Stimulated activated CD8-positive, alpha-beta memory T cell treated with anti-CD3 and anti-CD28 coated beads, Interleukin-2, amount 100 ng/mL, for 48 hours (primary cell): ENCODE measurements around the gene SIPA1L3.

ENCODE experiments used
- DNase-seq, 2 donors: peaks; one replicate each; pipeline ENCODE4 v3.0.0-alpha.2; 2020; ENCODE audit warnings: low read depth in 2 of 2

The SIPA1L3 gene

DNA sequence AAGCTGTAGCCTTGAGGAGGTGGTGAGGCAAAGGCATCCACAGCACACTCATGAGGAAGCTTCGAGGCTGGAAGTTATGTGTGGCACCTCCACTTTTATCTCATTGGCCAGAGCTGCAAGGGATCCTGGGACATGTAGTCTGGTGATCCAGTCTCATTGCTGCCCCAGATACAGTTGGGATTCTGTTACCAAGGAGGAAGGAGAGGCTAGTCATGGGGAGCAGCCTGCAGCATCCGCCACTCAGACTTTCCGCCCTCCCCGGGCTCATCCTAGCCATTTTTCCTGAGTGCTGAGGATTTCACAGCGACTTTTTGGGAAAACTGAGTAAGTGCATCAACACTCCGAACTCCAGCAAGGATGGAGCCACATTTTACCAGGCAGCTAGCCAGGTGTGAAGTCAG lies 242.7 kb downstream of the SIPA1L3 start:
- no peak for DNase-seq

DNA sequence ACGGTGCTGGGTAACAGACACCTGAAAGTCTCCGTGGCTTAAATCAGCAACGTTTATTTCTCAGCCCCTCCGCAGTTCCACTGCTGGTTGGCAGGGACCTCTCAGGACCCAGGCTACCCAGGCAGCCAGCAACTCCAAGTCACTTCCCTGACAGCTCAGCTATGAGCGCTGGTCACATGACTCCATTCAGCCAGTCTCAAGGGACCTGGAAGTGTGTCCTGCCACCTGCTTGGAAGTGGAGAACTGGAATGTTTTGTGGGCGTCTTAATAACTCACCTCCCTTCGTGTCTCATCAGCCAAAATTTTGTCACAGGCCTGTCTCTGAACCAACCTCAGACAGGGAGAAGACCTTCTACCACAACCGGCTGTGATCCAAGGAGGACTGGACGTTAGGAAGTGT lies 244.2 kb downstream of the SIPA1L3 start:
- DNase-seq: no peak

DNA sequence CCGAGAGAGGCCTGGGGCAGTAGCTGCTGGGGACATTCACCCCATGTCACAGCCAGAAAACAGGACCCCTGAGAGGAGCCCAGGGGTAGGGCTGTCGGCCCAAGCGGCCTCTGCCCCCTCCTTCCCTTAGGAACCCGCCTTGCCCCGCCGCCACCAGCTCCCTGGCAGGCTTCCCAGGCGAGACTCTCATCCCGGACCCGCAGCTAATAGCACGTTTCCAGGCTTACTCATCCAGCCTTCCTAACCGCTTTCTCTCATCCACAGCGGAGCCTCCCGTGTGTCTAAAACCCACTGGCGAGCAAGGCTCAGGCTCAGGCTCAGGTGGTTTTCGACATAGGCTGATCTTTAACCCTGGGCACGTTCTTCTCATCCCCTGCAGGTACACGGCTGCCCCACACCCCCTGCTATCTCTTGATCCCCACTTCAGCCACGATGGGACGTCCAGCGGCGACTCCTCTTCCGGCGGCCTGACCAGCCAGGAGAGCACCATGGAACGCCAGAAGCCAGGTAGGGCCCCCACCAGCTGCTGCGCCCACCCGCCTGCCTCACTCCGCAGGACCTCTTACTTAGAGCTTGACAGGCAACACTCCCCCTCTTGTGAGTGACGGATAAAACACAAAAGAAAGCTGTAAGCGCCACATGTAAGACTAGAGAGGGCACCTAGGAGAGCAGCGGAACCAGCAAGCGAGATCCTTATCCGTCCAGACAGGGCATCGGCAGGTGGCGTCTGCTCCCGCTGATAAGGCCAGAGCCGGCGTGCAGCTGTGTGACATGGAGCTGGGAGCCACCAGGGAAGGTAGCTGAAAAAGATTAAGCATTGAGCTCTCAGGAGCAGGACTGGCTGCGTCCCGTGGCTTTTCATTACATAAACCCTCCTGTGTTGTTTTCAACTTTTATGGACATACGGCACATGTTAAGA lies 245.7 kb downstream of the SIPA1L3 start:
- DNase-seq: no peak

DNA sequence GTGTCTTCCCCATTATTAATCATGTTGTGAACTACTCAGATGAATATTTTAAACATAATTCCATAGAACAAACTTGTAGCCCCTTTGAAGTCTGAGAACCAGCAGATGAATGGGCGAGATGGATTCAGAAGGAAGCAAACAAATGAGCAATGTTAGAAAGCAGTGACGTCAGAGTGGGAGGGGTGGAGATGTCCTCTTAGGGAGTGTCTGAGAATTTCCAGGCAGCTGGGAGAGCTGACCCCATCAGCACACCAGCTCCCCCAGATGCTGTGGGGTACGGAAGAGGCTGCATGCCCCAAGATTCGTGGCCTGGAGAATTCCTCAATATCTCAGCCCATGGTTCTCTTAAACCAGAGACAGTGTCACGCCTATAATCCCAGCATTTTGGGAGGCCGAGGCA lies 248.4 kb downstream of the SIPA1L3 start:
- DNase-seq: no peak

DNA sequence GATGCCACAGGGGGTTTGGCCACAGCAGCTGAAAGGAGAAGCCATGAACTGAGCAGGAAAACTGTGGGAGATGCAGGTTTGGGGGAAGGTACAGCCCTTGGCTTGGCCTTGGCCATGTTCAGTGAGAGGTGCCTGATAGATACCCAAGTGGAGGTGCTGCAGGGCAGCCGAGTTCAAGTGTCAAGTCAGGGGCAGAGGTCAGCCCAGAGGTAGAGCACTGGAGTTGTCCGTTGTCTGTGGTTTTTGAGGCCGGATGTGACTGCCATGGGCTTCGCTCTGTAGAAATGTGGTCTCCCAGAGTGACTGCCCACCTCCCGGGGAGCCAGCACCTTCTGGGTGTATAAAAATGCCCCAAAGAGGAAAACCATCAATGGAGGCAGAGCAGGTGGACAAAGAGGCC lies 251.7 kb downstream of the SIPA1L3 start:
- DNase-seq: no peak

DNA sequence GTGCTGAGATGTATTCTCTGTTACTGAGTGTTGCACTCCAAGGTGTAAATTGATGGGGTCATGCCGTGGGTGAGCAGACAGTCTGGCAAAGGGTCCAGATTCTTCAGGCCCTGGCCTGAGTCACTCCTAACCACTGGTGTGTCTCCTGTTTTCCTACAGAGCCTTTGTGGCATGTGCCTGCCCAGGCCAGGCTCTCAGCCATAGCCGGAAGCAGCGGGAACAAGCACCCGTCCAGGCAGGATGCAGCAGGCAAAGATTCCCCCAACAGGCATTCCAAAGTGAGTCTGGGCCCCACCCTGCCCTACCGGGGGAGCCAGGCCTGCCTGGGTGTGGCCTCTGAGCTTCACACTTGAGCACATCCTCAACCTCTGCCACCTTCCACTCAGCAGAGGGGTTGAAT lies 255.1 kb downstream of the SIPA1L3 start:
- no peak for DNase-seq

DNA sequence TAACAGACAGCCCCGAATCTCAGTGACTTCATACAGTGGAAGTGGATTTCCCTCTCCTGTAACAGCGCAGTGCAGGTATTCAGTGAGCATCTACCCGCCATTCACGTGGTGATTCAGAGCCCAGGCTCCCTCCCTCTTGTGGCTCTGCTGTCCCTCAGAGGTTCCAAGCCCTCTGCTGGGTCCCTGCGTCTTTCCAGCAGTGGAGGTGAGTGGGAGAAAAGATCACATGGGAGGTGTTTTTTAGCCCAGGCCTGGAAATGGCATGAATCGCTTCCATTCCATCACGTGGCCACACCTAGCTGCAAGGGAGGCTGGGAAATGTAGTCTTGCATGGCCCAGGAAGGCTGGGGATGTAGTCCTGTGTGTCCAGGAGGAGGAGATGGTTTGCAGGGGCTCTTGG lies 255.6 kb downstream of the SIPA1L3 start:
- no peak for DNase-seq

DNA sequence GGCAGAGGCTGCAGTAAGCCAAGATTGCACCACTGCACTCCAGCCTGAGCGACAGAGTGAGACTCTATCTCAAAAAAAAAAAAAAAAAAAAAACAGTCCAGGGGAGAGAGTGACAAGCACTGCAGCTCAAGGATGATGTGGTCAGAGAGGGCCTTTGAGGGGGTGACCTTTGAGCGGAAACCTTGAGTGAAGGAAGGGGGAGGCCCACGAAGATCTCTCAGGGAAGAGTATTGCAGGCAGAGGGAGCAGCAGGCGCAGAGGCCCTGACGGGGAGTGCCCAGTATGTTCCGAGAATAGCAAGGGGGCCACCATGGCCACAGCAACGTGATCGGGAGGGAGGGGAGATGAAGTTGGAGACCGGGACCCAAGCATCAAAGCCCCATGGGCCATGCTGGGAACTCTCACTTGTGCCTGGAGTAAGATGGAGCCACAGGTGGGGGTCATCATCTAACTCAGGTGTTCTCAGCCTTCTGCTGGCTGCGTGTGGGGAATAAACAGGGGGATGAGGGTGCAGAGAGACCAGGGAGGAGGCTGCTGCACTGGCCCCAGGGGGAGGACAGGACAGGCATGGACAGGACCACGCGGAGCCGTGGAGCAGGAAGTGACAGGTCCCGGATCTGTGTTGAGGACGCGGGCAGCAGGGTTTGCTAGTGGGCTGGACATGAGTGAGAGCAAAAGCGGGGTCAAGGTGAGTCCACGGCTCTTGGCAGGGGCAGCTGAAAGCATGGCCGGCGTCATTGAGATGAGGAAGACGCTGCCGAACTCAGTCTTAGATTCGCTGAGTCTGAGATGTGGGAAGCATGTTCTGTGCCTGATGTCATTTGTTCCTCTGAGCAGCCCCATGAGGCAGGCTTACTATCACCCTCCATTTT lies 256.6 kb downstream of the SIPA1L3 start:
- no peak for DNase-seq

DNA sequence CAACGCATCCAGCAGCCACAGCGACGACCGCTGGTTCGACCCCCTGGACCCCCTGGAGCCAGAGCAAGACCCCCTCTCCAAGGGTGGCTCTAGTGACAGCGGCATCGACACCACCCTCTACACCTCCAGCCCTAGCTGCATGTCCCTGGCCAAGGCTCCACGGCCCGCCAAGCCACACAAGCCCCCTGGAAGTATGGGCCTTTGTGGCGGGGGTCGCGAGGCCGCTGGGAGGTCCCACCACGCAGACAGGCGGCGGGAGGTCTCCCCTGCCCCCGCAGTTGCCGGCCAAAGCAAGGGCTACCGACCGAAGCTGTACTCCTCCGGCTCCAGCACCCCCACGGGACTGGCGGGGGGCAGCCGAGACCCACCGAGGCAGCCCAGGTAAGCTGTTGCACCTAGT lies 257.5 kb downstream of the SIPA1L3 start:
- DNase-seq: no peak

DNA sequence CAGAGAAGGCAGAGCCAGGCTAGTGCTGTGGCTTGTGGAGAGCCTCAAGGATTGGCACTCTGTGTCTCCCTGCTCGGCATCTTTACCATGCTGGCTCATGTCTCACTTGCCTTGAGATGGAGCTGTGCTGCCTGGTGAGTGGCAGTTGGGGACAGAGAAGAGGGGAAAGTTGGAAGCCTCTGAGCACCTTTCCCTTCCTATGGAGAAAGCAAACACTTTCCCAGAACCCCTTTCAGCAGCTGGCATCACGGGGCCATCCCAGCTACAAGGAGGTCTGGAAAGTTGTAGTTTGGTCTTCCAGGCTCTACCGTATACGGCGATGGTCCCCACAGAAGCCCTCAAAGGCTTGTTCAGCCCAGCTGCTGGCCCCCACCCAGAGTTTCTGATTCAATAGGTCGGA lies 258.3 kb downstream of the SIPA1L3 start:
- DNase-seq: no peak

DNA sequence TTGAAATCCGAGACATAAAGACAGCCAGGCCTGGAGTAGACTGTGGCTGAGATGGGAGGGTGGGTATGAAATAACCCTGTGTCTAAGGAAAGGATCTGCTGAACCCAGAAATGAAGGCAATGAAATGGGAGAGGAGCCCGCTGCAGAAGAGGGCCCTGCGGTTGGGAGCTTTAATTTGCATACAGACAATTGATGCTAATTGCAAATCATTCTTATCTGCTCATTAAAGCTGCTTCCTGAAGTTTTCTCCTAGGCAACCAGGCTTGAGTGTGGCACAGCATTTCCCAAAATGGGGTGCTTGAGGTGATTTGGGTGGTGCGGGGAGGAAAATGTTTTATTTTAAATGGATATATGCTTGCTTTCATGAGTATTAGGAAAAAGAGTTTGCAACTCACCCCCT lies 261.6 kb downstream of the SIPA1L3 start:
- DNase-seq: no peak

DNA sequence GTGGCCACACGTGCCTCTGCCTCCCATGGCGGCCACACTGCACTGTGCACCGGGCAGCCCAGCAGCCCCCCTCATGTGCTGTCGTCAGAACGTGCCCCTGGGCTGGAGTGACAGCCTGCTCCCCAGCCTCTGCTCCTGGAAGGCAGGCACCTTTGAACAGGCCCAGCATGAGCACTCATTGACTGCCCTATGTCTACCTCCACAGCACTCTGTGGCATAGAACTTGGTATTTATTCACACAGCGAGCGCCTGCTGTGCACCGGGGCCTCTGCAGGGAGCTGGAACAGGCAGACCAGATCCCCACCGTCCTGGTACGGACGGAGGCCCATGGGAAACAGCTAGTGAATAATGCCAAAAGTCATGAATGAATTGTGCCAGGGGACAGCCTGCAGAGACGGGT lies 263.3 kb downstream of the SIPA1L3 start:
- no peak for DNase-seq

DNA sequence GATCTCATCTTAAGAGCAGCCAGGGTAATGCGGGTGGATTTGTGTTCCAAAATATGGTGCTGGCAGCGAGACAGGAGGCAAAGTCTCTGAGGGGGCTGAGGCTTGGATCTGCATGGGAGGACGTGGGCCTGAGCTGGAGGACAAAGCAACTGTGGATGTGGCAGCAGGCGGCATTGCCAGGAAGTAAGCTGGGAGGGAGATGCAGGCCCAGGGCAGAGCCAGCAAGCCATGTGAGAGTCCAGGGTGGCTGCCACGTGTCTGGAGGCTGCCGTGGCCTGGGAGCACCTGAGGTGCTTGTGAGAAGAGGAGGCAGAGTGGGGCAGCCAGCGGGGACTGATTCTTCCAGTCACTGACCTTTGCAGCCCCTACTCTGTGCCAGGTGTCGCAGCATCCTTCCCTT lies 265.0 kb downstream of the SIPA1L3 start:
- DNase-seq: no peak

DNA sequence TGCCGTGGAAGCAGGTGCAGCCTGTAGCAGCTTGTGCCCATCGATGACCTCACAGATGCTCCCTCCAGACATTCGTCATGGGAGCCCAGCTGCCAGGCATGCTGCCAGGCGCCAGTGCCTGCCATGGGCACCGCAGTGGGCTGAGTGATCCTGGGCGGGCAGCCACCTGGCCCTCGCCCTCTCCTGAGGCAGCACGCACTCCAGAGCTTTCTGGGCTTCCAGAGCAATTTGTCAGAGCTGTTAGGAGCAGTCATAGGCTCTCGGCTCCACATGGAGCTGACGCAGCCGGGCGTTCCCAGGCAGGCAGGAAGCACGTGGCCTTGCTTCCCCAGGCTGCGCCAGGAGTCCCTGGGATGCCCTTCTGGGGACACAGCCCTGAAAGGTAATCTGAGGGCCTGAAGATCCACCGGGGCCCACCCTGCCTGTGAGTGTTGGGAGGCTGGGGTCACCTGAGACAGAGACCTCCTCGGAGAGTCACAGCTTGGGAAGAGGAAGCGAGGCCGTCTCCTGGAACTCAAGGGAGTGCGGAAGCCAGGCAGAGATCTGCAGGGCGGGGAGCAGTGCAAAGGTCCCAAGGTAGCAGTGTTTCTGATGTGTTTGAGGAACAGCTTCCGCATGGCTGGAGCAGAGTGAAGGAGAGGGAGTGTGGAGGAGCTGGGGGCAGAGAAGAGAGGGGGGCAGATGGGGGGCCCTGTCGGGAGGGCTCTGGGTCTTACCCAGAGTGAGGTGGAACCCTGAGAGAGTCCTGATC lies 266.5 kb downstream of the SIPA1L3 start:
- no peak for DNase-seq

DNA sequence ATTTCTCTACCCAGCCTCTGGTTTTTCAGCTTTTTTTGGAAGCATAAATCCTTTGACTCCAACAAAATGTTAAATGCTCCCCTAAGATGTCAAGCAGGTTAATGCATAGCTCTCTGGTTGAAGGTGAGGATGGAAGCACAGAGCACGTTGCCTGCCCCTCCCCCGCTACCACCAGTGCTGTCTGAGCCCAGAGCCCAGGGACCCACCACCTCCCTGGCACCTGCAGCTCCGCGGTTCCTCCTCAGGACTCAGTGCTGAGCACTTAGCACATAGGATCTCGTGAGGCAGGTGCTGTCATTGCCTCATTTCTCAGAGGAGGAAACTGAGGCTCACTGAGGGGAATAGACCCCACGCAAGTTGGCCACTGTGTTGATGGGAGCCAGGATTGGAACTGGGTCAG lies 268.4 kb downstream of the SIPA1L3 start:
- DNase-seq: no peak

DNA sequence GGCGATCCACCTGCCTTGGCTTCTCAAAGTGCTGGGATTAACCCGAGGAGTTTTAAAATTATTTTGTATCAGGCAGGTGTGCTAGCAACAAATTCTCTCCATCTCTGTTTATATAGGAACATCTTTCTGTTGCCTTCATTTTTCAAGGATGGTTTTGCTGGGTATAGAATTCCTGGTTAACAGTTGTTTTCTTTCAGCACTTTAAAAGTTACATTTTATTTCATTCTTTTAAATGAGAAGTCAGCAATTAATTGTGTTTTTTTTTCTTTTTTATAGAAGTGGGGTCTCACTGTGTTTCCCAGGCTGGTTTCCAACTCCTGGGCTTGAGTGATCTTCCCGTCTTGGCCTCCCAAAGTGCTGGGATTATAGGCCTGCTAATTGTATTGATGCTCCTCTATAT lies 273.1 kb downstream of the SIPA1L3 start:
- DNase-seq: no peak

DNA sequence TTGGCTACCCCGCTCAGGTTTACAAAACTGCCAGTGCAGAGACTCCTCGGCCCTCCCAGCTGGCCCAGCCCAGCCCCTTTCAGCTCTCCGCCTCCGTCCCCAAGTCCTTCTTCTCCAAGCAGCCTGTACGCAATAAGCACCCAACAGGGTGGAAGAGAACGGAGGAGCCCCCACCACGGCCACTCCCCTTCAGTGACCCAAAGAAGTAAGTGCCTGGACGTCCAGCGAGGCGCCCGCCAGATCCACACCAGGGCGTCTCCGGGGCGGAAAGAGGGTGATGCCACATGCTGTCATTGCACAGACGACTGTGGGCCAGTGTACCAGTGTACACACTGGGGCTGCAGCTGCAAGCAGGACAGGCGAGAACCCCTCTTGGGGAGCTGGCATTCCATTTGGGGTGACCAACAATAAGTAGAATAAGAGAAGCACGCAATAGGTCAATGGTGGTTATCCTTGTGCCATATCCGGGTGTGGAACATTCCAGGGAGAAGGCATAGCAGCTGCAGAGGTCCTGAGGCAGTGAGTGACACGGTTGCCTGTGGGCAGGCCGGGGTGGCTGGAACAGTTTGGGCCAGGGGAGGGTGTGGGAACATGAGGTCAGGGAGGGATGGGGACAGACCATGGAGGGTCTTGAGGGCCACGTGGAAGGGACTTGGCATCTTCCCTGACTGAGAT lies 275.7 kb downstream of the SIPA1L3 start:
- no peak for DNase-seq

DNA sequence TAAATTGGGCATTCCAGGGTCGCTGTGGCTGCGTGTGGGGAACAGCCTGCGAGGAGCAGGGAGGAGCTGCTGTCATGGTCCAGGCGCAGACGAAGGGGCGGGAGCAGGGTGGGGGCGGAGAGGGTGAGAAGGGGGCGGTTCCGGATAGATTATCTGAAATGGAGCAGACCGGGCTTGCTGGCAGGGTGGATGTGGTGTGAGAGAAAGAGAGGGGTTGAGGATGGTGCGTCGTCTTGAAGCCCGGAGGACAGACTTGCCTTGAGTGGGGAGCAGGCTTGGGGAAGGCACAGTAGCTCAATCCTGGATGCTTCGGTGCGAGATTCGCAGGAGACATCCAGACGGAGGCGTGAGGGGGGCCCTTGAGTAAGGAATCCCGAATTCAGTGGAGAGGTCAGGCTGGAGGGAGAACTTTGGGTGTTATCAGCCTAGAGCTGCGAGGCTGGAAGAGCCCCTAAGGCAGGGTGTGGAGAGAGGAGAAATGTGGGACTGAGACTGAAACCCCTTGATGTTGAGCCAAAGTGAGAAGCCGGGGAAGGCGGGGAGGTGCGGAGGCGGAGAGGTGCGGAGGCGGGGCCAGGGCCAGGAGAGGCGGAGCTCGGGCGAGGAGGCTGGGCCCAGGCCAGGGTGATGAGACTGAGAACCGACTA lies 276.4 kb downstream of the SIPA1L3 start:
- DNase-seq: no peak

DNA sequence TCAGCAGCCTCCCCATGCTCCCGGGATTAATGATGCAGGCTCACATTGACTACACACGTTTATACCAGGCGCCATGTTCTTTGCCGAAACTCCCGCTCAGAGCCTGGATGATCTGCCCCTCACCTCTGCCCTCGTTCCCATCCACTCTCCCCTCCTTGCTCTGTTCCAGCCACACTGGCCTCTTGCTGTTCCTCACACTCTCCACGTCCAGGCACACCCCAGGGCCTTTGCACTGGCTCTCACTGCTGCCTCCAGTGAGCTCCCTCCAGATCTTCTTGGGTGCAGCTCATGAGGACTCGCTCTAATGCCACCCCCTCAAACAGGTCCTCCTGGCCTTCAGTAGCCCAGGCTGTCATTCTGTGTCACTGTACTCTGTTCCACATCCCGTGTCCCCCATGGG lies 277.8 kb downstream of the SIPA1L3 start:
- no peak for DNase-seq

DNA sequence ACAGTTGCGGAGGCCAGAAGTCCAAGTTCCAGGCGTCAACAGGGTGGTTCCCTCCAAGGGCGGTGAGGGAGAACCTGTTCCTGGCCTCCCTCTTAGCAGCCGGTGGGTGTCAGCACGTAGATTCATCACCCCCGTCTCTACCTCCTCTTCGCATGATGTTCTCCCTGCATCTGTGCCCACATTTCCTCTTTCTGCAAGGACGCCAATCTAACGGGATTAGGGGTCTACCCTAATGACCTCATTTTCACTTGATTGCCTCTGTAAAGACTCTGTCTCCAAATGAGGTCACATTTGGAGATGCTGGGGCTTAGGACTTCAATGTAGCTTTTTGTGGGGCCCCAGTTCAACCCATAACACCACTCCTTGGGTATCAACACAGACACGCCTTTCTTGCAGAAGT lies 278.6 kb downstream of the SIPA1L3 start:
- DNase-seq: no peak

DNA sequence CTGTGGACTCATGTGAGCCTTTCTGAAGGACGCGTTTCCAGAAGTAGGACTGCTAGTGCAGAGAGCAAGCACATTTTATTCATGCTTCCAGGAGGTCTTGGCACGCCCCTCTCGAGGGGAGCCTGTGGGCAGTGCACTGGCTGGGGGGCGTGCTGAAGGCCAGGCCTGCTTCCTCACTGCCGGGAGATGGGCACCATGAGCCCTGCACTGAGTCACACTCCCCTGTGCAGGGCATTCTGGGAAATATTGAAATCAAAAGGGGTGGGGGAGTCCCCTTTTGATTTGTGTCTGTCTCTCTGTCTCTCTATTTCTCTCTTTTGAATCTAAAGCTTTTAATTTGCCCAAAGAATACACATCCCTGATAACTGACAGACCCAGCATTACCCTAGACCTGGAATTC lies 283.1 kb downstream of the SIPA1L3 start:
- no peak for DNase-seq
